A549 (cell line): ENCODE measurements around the gene KATNIP. TPM values are rescaled to one million over a fixed set of nuclear protein-coding genes. Genes with fewer than 3 reads are reported as not detected.

ENCODE experiments used
- ATAC-seq, 2 experiments: fragments of 200-7000 bp in 1 of 2; fragments of >200 bp in 1 of 2; cut with Nextera tagmentation in 1 of 2; cut with Tn5 transposase in 1 of 2; 3 replicates each; pipeline versions ENCODE4 v1.8.0 to v1.9.1; 2018 to 2020; ENCODE audit warnings: mild to moderate bottlenecking in 1 of 2, moderate library complexity in 1 of 2
- CTCF ChIA-PET: fragments of 300-600 bp; sonication (Branson Sonifier 250); formaldehyde crosslinking; extraction: SDS; loops from one replicate; lab custom pipeline; 2021; ENCODE audit warnings: antibody characterized with exemption, inconsistent platforms; lab: Yijun Ruan, JAX
- POLR2A ChIA-PET: fragments of 350-600 bp; formaldehyde crosslinking; extraction: SDS; loops from one replicate; lab custom pipeline; 2021; ENCODE audit warnings: antibody characterized with exemption, inconsistent platforms; lab: Yijun Ruan, JAX
- DNase-seq, 2 experiments: peaks; one replicate each; pipeline versions ENCODE4 v3.0.0 to v3.0.0-alpha.2; 2011 to 2016; ENCODE audit warnings: low read depth in 1 of 2, low spot score in 1 of 2
- FAIRE-seq: peaks from 2 replicates; lab custom pipeline; 2011; peaks lifted over from hg19 to GRCh38; lab: Jason Lieb, UNC
- H3K27ac ChIP-seq, 2 experiments: fragments of >200 bp; sonication (Bioruptor Twin); formaldehyde crosslinking; 3 replicates each; pipeline ENCODE4 v1.5.1; 2016 to 2017
- H3K4me1 ChIP-seq: fragments of >200 bp; sonication (Bioruptor Twin); formaldehyde crosslinking; 3 replicates; pipeline ENCODE4 v1.6.1; 2016
- H3K4me2 ChIP-seq: fragments of >200 bp; sonication (Bioruptor Twin); formaldehyde crosslinking; 3 replicates; pipeline ENCODE4 v1.6.1; 2016
- H3K4me3 ChIP-seq: fragments of >200 bp; sonication (Bioruptor Twin); formaldehyde crosslinking; 3 replicates; pipeline ENCODE4 v1.5.1; 2016
- H3K9me3 ChIP-seq: fragments of >200 bp; sonication (Bioruptor Twin); formaldehyde crosslinking; 3 replicates; pipeline ENCODE4 v1.6.1; 2016
- ATOH8 ChIP-seq: fragments of 250-450 bp; sonication (Bioruptor Pico); IDR thresholded peaks from 2 replicates; pipeline ENCODE4 v1.5.0; 2020; ENCODE audit warnings: low read depth, mild to moderate bottlenecking, moderate library complexity
- BCL3 ChIP-seq: fragments of >200 bp; sonication (Bioruptor Twin); formaldehyde crosslinking; IDR thresholded peaks from 3 replicates; pipeline ENCODE4 v1.6.1; 2016
- CBX8 ChIP-seq: fragments of 200-600 bp; sonication (generic); IDR thresholded peaks from 2 replicates; pipeline ENCODE4 v1.6.1; 2016
- CEBPB ChIP-seq, 2 experiments: fragments of >200 bp in 1 of 2; sonication (Bioruptor Twin) in 1 of 2; formaldehyde crosslinking in 1 of 2; IDR thresholded peaks; 2 replicates each; pipeline ENCODE4 v1.6.1; 2012 to 2016
- HDAC2 ChIP-seq: fragments of 200-600 bp; sonication (generic); IDR thresholded peaks from 2 replicates; pipeline ENCODE4 v1.6.1; 2016
- HOXB13 ChIP-seq: fragments of 250-450 bp; sonication (Bioruptor Pico); IDR thresholded peaks from 2 replicates; pipeline ENCODE4 v1.5.0; 2020; ENCODE audit warnings: low read depth, mild to moderate bottlenecking, moderate library complexity
- MAX ChIP-seq: IDR thresholded peaks from 2 replicates; pipeline ENCODE4 v1.6.1; 2012
- MYC ChIP-seq: IDR thresholded peaks from 2 replicates; pipeline ENCODE4 v1.6.1; 2012; ENCODE audit warnings: mild to moderate bottlenecking, inconsistent platforms, low read length, improper control_type of control experiment, borderline replicate concordance
- PBX3 ChIP-seq: IDR thresholded peaks from 2 replicates; pipeline ENCODE4 v1.6.1; 2012
- PHF8 ChIP-seq: fragments of 200-600 bp; sonication (generic); IDR thresholded peaks from 2 replicates; pipeline ENCODE4 v1.6.1; 2016; ENCODE audit warnings: low read depth, mild to moderate bottlenecking, antibody characterized with exemption, moderate library complexity, borderline replicate concordance
- RCOR1 ChIP-seq: fragments of 150-350 bp; IDR thresholded peaks from 2 replicates; pipeline ENCODE4 v1.6.1; 2014; ENCODE audit warnings: antibody characterized with exemption, low read length, low read depth
- RFX5 ChIP-seq: fragments of 450-650 bp; IDR thresholded peaks from 2 replicates; pipeline ENCODE4 v1.7.1; 2014; ENCODE audit warnings: antibody characterized with exemption, mild to moderate bottlenecking, moderate library complexity
- RNF2 ChIP-seq: fragments of 200-600 bp; sonication (generic); IDR thresholded peaks from 2 replicates; pipeline ENCODE4 v1.6.1; 2016; ENCODE audit warnings: low read depth, mild to moderate bottlenecking, antibody characterized with exemption, moderate library complexity, borderline replicate concordance
- SREBF2 ChIP-seq: fragments of 450-650 bp; IDR thresholded peaks from 2 replicates; pipeline ENCODE4 v1.6.1; 2014; ENCODE audit warnings: mild to moderate bottlenecking, moderate library complexity
- ZSCAN20 ChIP-seq: fragments of 250-450 bp; sonication (Bioruptor Pico); IDR thresholded peaks from 2 replicates; pipeline ENCODE4 v1.8.0; 2022; ENCODE audit warnings: mild to moderate bottlenecking, moderate library complexity
- WGBS: methylation state at CpG from one replicate; pipeline ENCODE4 v1.1.6; 2017; ENCODE audit errors: missing lambda C conversion rate; 5-methylcytosine and 5-hydroxymethylcytosine counted together
- polyA plus RNA-seq, 4 experiments: library from polyadenylated mRNA; depleted of rRNA in 3 of 4; stranded (reverse); fragments of >200 nt; fragmentation: RNase III in 1 of 4; extraction: RNeasy Plus Mini Kit Qiagen cat#74134 plus additional on column Dnase treatment in 1 of 4; gene quantifications; 2 replicates in 3 of 4; 3 replicates in 1 of 4; pipeline ENCODE4 v1.2.3, GENCODE V29; 2011 to 2017

The KATNIP gene
- polyA plus RNA-seq, 2 of the 4 experiments (the other 2 are of a cell fraction), result 12.8 to 27.1 TPM

GRCh38 chr16:27571433-27572326 is 21.7 kb downstream of the KATNIP start:
- POLR2A ChIA-PET, result no interaction called here
- WGBS, result 89% methylated on average over 4 of the region's 8 CpGs
- Histone ChIP-seq H3K9me3 (no peaks in the 10 kb centered on the region), H3K4me2 (no peak overlapping the region; the same call in 2 of the 3 replicates), H3K27ac (peak overlapping the region in 1 of 2 experiments; percentile 70; a peak in 3 of 6 replicates), H3K4me3 (no peak overlapping the region), H3K4me1 (peaks cover 30% of the 10 kb centered on the region)
- ATAC-seq, result peak in 1 of 2 experiments; percentile 48; a peak in 3 of 6 replicates
- no peak for TF ChIP-seq CBX8
- no peak for TF ChIP-seq RNF2
- no peak for TF ChIP-seq MYC
- no peak for TF ChIP-seq RCOR1
- TF ChIP-seq MAX, result no peak
- TF ChIP-seq BCL3, result no peak
- no peak for TF ChIP-seq ZSCAN20 (CRISPR knock-in tag)
- no peak for DNase-seq
- no peak for FAIRE-seq
- CTCF ChIA-PET, result no interaction called here

GRCh38 chr16:27572711-27573110 is 22.8 kb downstream of the KATNIP start:
- CTCF ChIA-PET, result no interaction called here
- Histone ChIP-seq H3K9me3 (no peaks in the 10 kb centered on the region), H3K4me1 (peaks cover 24% of the 10 kb centered on the region)
- FAIRE-seq, result no peak
- 91% methylated on average over 6 of the region's 6 CpGs for WGBS
- DNase-seq, result no peak
- no peak for ATAC-seq
- TF ChIP-seq PBX3, result no peak
- no peak for TF ChIP-seq RFX5
- TF ChIP-seq CEBPB (IDR thresholded peaks at IDR 0.05), result no peak
- TF ChIP-seq, all 56 proteins: peak for 0
- POLR2A ChIA-PET, result interaction anchor here (0.6 kb wide), 1 partner anchor 27 kb away, joined by 5 read pairs; no protein-coding TSS in a partner anchor
- H3K4me2 ChIP-seq, result no peak overlapping the region
- peak overlapping the region in 1 of 2 experiments; percentile 70; a peak in 1 of 6 replicates for H3K27ac ChIP-seq
- H3K4me3 ChIP-seq, result no peak overlapping the region

GRCh38 chr16:27576729-27577128 is 26.8 kb downstream of the KATNIP start:
- peak overlapping the region in 1 of 2 experiments; percentile 29; a peak in 1 of 6 replicates for H3K27ac ChIP-seq
- 73% methylated on average over 5 of the region's 5 CpGs for WGBS
- no peak overlapping the region for H3K4me2 ChIP-seq
- no peak for DNase-seq
- TF ChIP-seq ATOH8 (CRISPR knock-in tag) (no peak), CEBPB (IDR thresholded peaks at IDR 0.05) (no peak), HDAC2 (no peak), HOXB13 (CRISPR knock-in tag) (no peak), SREBF2 (no peak), PHF8 (no peak)
- H3K4me1 ChIP-seq, result peaks cover 26% of the 10 kb centered on the region
- H3K9me3 ChIP-seq, result no peaks in the 10 kb centered on the region
- no peak for ATAC-seq
- no peak for FAIRE-seq
- no peak overlapping the region for H3K4me3 ChIP-seq
- ChIA-PET CTCF (interaction anchor here (0.5 to 0.8 kb wide), 2 partner anchors 238 to 290 kb away, joined by 3 read pairs; no protein-coding TSS in a partner anchor), POLR2A (no interaction called here)
